ENCODE results near the gene PLBD1. TPM values are rescaled to one million over a fixed set of nuclear protein-coding genes. Genes with fewer than 3 reads are reported as not detected.
A peak's percentile ranks its signal among the peaks of the same experiment; 100 is the strongest.

The PLBD1 gene
- total and polyA plus RNA-seq, 8 donors = 3.2 to 35.4 (median 11.3) TPM

- no peaks in the 10 kb centered on the region for H3K36me3 ChIP-seq
- no peak overlapping the region for H3K4me3 ChIP-seq
- no peak for TF ChIP-seq CTCF (IDR thresholded peaks at IDR 0.05)
- H3K4me1 ChIP-seq = peaks cover 0 to 10% (median 0%) of the 10 kb centered on the region in 3 donors
- intact Hi-C loops (cut with DNase I) = no loop called here
- no peaks in the 10 kb centered on the region for H3K27me3 ChIP-seq
- ATAC-seq (peak; percentile 81 to 92 (median 90)), FAIRE-seq (no peak), DNase-seq (no peak)
- H3K9me3 ChIP-seq = peaks cover 0 to 3% (median 0%) of the 10 kb centered on the region in 4 donors
- WGBS, 2 donors = 24 to 30% methylated on average over 4 of the region's 4 CpGs
- H3K27ac ChIP-seq = no peak overlapping the region
These were observed 34.2 kb upstream of the PLBD1 start for GRCh38 chr12:14601692-14602478.

- no peak for FAIRE-seq
- Histone ChIP-seq H3K4me1 (peaks cover 0 to 10% (median 0%) of the 10 kb centered on the region in 3 donors), H3K4me3 (no peak overlapping the region), H3K27me3 (no peaks in the 10 kb centered on the region), H3K27ac (no peak overlapping the region), H3K36me3 (no peaks in the 10 kb centered on the region), H3K9me3 (no peaks in the 10 kb centered on the region)
- ATAC-seq = no peak
- 94 to 95% methylated on average over 3 of the region's 3 CpGs for WGBS, 2 donors
- no peak for DNase-seq
- intact Hi-C loops (cut with DNase I) = no loop called here
- no peak for TF ChIP-seq CTCF (IDR thresholded peaks at IDR 0.05)
These were observed 29.8 kb upstream of the PLBD1 start for GRCh38 chr12:14597480-14597879.

GRCh38 chr12:14591719-14592118, 24.0 kb upstream of the PLBD1 start:
- peaks cover 0 to 6% (median 0%) of the 10 kb centered on the region in 3 donors for H3K4me1 ChIP-seq
- no peak overlapping the region for H3K4me3 ChIP-seq
- no peaks in the 10 kb centered on the region for H3K36me3 ChIP-seq
- ATAC-seq (peak in 1 of 4 donors; percentile 17), FAIRE-seq (no peak), DNase-seq (no peak)
- 27% methylated on average over 1 of the region's 1 CpG for WGBS, 2 donors
- H3K27ac ChIP-seq = no peak overlapping the region
- no peaks in the 10 kb centered on the region for H3K9me3 ChIP-seq
- no peaks in the 10 kb centered on the region for H3K27me3 ChIP-seq
- intact Hi-C loops (cut with DNase I) = no loop called here
- no peak for TF ChIP-seq CTCF (IDR thresholded peaks at IDR 0.05)

- intact Hi-C loops (cut with DNase I) = no loop called here
- FAIRE-seq (no peak), ATAC-seq (no peak), DNase-seq (peak in 1 of 6 donors; percentile 53)
- Histone ChIP-seq H3K4me3 (no peak overlapping the region), H3K4me1 (peaks cover 0 to 6% (median 0%) of the 10 kb centered on the region in 3 donors), H3K27ac (no peak overlapping the region), H3K9me3 (no peaks in the 10 kb centered on the region), H3K36me3 (no peaks in the 10 kb centered on the region), H3K27me3 (no peaks in the 10 kb centered on the region)
- WGBS, 2 donors = 91 to 92% methylated on average over 18 of the region's 18 CpGs
- TF ChIP-seq CTCF (IDR thresholded peaks at IDR 0.05) = no peak
These were observed 21.7 kb upstream of the PLBD1 start for GRCh38 chr12:14589169-14590004.

Measured in pancreas (tissue), 10 donors.